ENCODE data around the gene MAP3K14. TPM values are rescaled to one million over a fixed set of nuclear protein-coding genes. Genes with fewer than 3 reads are reported as not detected.
A peak's percentile ranks its signal among the peaks of the same experiment; 100 is the strongest.
"Not testable (repeated sequence)": the region's sequence is repeated elsewhere in the genome, so short reads cannot be mapped to it uniquely, and the experiment has no call there.

MAP3K14 gene
- total RNA-seq, 1 experiment from 2014 or later = 1.6 TPM

DNA sequence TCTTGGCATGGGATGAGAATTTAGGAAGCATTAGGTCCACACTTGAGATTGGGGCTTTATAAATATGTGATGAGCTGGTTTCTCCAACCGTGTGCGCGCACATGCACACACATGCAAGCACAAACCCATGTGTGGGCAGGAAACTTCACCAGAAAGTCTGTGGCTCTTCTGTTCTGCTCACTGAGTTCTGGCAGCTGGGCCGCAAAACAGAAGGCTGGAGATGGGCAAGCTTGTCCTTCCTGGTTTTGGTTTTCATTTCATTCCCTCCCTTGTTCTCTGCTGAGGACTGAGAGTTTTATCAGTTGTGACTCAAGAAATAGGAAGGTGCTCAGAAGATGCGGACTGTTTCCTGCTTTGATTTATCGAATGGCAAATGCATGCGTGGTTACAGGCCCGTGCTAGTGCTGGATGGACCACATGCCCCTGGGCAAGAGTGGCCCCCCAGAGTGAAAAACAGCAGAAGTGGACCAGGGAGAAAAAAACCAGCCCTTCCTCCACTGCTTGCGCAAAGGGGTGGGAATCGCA lies 14.1 kb downstream of the MAP3K14 start:
- H3K36me3 ChIP-seq (replicated peaks; ENCODE audit: control insufficient read depth, insufficient read depth, low read length) = no peaks in the 10 kb centered on the region
- no peaks in the 10 kb centered on the region for H3K27me3 ChIP-seq (ENCODE audit: control insufficient read depth, insufficient read depth, low read length)
- DNase-seq = no peak
- H3K4me3 ChIP-seq (ENCODE audit: insufficient read depth, low read depth, low read length) = no peak overlapping the region

DNA sequence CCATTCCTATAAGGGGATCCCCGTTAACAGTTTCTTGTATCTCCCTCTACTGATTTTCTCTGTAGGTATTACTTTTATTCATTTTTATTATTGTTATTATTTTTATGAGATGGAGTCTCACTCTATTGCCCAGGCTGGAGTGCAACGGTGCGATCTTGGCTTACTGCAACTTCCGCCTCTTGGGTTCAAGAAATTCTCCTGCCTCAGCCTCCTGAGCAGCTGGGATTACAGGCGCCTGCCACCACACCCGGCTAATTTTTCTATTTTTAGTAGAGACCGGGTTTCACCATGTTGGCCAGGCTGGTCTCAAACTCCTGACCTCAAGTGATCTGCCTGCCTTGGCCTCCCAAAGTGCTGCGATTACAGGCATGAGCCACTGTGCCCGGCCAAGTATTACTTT lies 14.6 kb downstream of the MAP3K14 start:
- not testable (repeated sequence) for H3K36me3 ChIP-seq (replicated peaks; ENCODE audit: control insufficient read depth, insufficient read depth, low read length); DNase-seq; H3K27me3 ChIP-seq (ENCODE audit: control insufficient read depth, insufficient read depth, low read length); H3K4me3 ChIP-seq (ENCODE audit: insufficient read depth, low read depth, low read length)

DNA sequence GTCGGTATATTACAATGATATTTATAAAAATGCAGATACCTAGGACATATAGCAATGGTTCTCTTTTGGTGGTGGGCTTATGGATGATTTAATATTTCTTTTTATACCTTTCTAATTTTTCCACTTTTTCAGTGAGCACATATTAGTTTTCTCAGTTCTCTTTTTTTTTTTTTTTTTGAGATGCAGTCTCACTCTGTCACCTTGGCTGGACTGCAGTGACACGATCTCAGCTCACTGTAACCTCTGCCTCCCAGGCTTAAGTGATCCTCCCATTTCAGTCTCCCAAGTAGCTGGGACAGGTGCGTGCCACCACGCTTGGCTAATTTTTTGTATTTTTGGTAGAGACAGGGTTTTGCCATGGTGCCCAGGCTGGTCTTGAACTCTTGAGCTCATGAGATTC lies 15.1 kb downstream of the MAP3K14 start:
- H3K36me3 ChIP-seq (replicated peaks; ENCODE audit: control insufficient read depth, insufficient read depth, low read length) = no peaks in the 10 kb centered on the region
- H3K27me3 ChIP-seq (ENCODE audit: control insufficient read depth, insufficient read depth, low read length) = no peaks in the 10 kb centered on the region
- H3K4me3 ChIP-seq (ENCODE audit: insufficient read depth, low read depth, low read length) = no peak overlapping the region
- DNase-seq = no peak

DNA sequence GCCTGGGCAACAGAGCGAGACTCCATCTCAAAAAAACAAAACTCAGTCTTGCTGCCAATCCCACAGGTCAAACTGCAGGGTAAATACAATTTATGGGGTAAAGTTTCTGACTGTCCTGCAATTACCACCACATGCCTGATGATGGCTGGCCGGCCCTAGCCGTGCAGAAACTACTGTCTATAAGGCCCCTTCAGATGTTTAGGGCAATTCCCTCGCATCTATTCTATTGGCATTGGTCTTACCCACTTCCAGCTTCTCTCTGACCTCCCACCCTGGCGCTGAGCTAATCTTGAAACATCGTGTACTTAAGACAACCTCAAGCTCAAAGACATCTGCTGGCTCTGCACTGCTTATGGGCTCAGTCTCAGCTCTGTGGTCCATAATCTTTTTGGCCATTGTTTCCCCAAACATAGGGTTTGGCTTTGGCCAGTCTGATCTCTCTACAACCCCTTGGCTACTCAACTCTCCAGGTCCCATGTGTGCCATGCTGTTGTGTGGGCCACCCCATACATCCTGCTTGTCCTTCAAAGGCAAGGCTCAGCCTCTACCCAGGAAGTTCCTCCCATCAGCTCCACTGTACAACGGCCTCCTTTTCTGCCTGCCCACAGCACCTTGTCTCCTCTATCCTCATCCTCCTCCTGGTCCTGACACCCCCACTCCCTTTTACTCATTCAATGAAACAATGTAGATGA lies 16.6 kb downstream of the MAP3K14 start:
- no peak overlapping the region for H3K4me3 ChIP-seq (ENCODE audit: insufficient read depth, low read depth, low read length)
- no peaks in the 10 kb centered on the region for H3K36me3 ChIP-seq (replicated peaks; ENCODE audit: control insufficient read depth, insufficient read depth, low read length)
- H3K27me3 ChIP-seq (ENCODE audit: control insufficient read depth, insufficient read depth, low read length) = no peaks in the 10 kb centered on the region
- no peak for DNase-seq

- no peaks in the 10 kb centered on the region for H3K36me3 ChIP-seq (replicated peaks; ENCODE audit: control insufficient read depth, insufficient read depth, low read length)
- no peak overlapping the region for H3K4me3 ChIP-seq (ENCODE audit: insufficient read depth, low read depth, low read length)
- no peaks in the 10 kb centered on the region for H3K27me3 ChIP-seq (ENCODE audit: control insufficient read depth, insufficient read depth, low read length)
- DNase-seq = no peak
These were observed 17.5 kb downstream of the MAP3K14 start for GRCh38 chr17:45299361-45299760.

DNA sequence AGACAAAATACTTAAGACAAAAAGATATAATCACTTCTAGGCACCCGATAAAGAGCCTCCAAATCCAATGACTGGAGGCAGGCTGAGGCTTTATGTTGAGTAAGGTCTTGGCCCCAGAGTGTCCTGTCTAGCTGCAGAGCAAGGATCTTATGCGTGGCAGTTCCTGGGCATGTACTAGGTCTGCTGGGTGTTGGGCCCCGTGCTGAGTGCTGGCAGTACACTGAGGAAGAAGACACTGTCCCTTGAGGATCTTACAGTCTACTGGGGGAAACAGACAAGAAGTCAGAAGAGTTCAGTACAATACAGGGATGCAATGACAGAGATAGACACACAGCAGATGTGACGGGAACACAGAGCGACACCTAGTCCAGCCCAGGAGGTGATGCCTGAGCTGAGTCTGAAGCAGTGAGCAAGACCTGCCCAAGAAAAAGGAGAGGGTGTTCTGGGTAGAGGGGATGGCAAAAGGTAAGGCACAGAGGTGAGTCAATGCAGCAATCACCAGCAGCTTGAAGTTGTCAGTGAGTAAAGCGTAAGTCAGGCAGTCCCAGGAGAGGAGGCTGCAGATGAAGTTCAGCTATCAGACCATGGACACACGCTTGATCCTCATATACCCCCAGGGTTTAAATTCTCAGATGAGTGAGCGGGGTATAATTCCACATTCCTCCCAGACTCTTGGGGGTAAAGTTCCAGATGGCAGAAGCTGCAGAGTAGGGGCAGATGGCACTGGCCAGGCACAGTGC lies 18.1 kb downstream of the MAP3K14 start:
- Histone ChIP-seq H3K27me3 (ENCODE audit: control insufficient read depth, insufficient read depth, low read length) (no peaks in the 10 kb centered on the region), H3K36me3 (replicated peaks; ENCODE audit: control insufficient read depth, insufficient read depth, low read length) (no peaks in the 10 kb centered on the region), H3K4me3 (ENCODE audit: insufficient read depth, low read depth, low read length) (no peak overlapping the region)
- no peak for DNase-seq

DNA sequence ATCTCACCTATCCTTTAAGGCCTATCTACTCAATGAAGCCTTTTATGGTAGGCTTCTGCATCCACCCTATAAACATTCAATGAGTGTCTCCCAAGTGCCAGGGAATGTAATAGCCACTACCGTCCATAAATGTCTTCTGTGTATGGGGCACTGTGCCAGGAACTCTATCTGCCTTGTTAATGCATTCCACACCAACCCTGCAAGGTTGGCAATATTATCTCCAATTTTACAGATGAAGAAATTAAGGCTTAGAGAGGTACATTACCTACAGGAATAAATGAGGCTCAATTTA lies 20.0 kb downstream of the MAP3K14 start:
- Histone ChIP-seq H3K36me3 (replicated peaks; ENCODE audit: control insufficient read depth, insufficient read depth, low read length) (no peaks in the 10 kb centered on the region), H3K4me3 (ENCODE audit: insufficient read depth, low read depth, low read length) (no peak overlapping the region), H3K27me3 (ENCODE audit: control insufficient read depth, insufficient read depth, low read length) (no peaks in the 10 kb centered on the region)
- DNase-seq = no peak

DNA sequence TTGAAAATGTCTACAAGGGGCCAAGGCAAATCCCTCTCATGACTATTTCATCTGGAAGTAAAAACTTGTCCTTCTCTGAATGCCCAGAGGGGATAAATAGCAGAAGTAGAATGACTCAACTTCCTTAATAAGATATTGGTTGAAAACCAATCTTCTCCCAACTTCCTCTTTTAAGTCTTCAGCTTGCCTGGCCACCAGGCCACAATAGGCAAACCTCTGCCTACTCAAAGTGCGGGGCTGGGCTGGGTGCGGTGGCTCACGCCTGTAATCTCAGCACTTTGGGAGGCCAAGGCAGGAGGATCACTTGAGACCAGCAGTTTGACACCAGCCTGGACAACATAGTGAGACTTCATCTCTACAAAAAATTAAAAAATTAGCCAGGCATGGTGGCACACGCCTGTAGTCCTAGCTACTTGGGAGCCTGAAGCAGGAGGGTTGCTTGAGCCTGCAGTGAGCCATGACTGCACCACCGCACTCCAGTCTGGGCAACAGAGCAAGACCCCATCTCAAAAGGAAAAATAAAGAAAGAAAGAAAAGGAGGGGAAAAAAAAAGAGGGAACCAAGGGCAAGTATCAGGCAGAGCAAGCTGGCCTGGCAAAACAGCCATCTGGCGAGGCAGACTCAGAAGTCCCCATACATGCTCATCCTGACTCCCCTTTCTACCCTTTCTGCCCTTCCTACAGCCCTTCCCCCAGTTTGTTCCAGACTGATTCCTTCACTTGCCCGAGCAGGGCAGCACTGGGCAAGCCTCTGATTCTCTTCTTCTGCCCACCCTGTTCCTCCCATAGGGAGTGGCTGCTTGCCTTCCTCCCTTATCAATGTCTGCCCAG lies 20.6 kb downstream of the MAP3K14 start:
- no peak overlapping the region for H3K4me3 ChIP-seq (ENCODE audit: insufficient read depth, low read depth, low read length)
- no peaks in the 10 kb centered on the region for H3K36me3 ChIP-seq (replicated peaks; ENCODE audit: control insufficient read depth, insufficient read depth, low read length)
- H3K27me3 ChIP-seq (ENCODE audit: control insufficient read depth, insufficient read depth, low read length) = no peaks in the 10 kb centered on the region
- DNase-seq = no peak

- Histone ChIP-seq H3K4me3 (ENCODE audit: insufficient read depth, low read depth, low read length) (no peak overlapping the region), H3K27me3 (ENCODE audit: control insufficient read depth, insufficient read depth, low read length) (no peaks in the 10 kb centered on the region), H3K36me3 (replicated peaks; ENCODE audit: control insufficient read depth, insufficient read depth, low read length) (no peaks in the 10 kb centered on the region; the same call in 1 of the 2 replicates)
- no peak for DNase-seq
These were observed 22.3 kb downstream of the MAP3K14 start for GRCh38 chr17:45294506-45294905.

GRCh38 chr17:45293413-45294211 lies 23.2 kb downstream of the MAP3K14 start:
- Histone ChIP-seq H3K36me3 (replicated peaks; ENCODE audit: control insufficient read depth, insufficient read depth, low read length) (peaks cover 2% of the 10 kb centered on the region; the same call in 1 of the 2 replicates), H3K4me3 (ENCODE audit: insufficient read depth, low read depth, low read length) (no peak overlapping the region), H3K27me3 (ENCODE audit: control insufficient read depth, insufficient read depth, low read length) (no peaks in the 10 kb centered on the region)
- peak; percentile 46 for DNase-seq

DNA sequence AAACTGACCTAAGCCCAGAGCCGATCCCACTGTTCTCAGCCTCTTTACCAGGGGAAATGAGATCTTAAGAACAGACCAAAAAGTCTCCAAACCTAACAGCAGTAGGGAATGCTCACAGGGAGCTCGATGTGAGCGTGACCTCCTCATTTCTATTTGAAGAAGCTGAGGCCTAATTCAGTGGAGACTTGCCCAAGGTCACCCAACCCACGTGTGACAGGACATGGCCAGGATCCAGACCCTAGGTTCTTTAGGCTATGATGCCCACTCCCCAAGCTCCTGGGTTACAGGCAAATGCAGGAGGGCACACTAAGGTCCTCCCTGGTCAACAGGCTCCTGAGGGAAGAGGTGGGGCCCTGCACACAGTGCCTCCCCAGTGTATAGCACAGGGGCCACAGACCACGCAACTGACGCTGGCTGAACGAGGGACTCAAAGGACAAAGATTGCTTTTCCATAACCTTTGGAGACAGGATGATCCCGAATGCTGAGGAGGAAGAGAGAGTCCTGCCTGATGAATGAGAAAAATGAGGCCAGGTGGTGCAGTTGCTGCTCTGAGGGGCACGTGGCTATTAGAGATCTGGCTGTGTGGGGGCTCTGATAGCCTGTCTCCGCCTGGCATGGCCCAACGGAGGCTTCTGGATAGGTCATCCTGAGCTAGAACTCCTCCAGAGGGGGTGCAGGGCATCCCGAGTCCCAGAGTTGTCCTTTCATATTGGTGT lies 24.0 kb downstream of the MAP3K14 start:
- Histone ChIP-seq H3K4me3 (ENCODE audit: insufficient read depth, low read depth, low read length) (no peak overlapping the region), H3K27me3 (ENCODE audit: control insufficient read depth, insufficient read depth, low read length) (no peaks in the 10 kb centered on the region), H3K36me3 (replicated peaks; ENCODE audit: control insufficient read depth, insufficient read depth, low read length) (peaks cover 2% of the 10 kb centered on the region; the same call in 1 of the 2 replicates)
- DNase-seq = no peak

- Histone ChIP-seq H3K36me3 (replicated peaks; ENCODE audit: control insufficient read depth, insufficient read depth, low read length) (peaks cover 4% of the 10 kb centered on the region), H3K4me3 (ENCODE audit: insufficient read depth, low read depth, low read length) (no peak overlapping the region), H3K27me3 (ENCODE audit: control insufficient read depth, insufficient read depth, low read length) (no peaks in the 10 kb centered on the region)
- DNase-seq = no peak
These were observed 25.5 kb downstream of the MAP3K14 start for GRCh38 chr17:45291171-45291805.

- Histone ChIP-seq H3K4me3 (ENCODE audit: insufficient read depth, low read depth, low read length) (no peak overlapping the region), H3K36me3 (replicated peaks; ENCODE audit: control insufficient read depth, insufficient read depth, low read length) (peaks cover 4% of the 10 kb centered on the region), H3K27me3 (ENCODE audit: control insufficient read depth, insufficient read depth, low read length) (no peaks in the 10 kb centered on the region)
- DNase-seq = no peak
These were observed 26.5 kb downstream of the MAP3K14 start for GRCh38 chr17:45290269-45290765.

All from H7 (cell line).